Activated T-cell treated with anti-CD3 and anti-CD28 coated beads, Interleukin-2, amount 50 U/mL, for 4 hours (primary cell): ENCODE results near the gene NCOA6. TPM values are rescaled to one million over a fixed set of nuclear protein-coding genes. Genes with fewer than 3 reads are reported as not detected.
"Not testable (repeated sequence)": the region's sequence is repeated elsewhere in the genome, so short reads cannot be mapped to it uniquely, and the experiment has no call there.

Source experiments
- ATAC-seq, 2 donors: fragments of 200-7000 bp; cut with Tn5 transposase; one replicate each; pipeline ENCODE4 v1.10.0; 2021
- DNase-seq: peaks from one replicate; pipeline ENCODE4 v3.0.0-alpha.2; 2020
- H3K27me3 Mint-ChIP-seq: one replicate; pipeline ENCODE4 v1.8.0; 2021; ENCODE audit warnings: low read depth, mixed read lengths
- H3K36me3 Mint-ChIP-seq: one replicate; pipeline ENCODE4 v1.8.0; 2022; ENCODE audit warnings: mixed read lengths; ENCODE audit not compliant: insufficient read depth
- H3K4me1 Mint-ChIP-seq: one replicate; pipeline ENCODE4 v1.8.0; 2021; ENCODE audit warnings: low read depth, mixed read lengths
- H3K4me3 Mint-ChIP-seq: one replicate; pipeline ENCODE4 v1.8.0; 2021; ENCODE audit warnings: mild to moderate bottlenecking, moderate library complexity, mixed read lengths
- H3K9me3 Mint-ChIP-seq: one replicate; pipeline ENCODE4 v1.8.0; 2021; ENCODE audit warnings: mixed read lengths
- total RNA-seq, 3 donors: library from RNA; stranded (reverse); gene quantifications; one replicate each; pipeline ENCODE4 v1.2.1, GENCODE V29; 2021

The NCOA6 gene
- total RNA-seq, 3 donors from 2014 or later: 18.9 to 23.0 (median 19.7) TPM

DNA sequence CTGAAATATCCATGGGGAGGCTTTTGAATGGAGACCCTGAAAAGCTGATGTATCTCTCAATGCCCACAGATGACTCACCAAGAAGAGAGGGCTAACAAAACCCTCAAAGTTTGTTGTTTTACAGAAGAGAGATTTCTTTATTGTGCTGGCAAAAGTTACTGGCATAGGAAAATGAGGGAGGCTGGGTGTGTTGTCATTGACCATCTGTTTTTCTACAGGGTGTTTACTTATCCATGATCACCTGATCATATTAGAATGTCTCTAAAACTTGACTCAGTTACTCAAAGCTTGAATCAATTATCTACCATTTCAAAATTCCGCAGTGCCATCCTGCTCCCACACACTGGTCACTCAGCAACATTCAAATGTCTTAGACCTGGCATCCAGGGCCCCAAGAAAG lies 9.8 kb downstream of the NCOA6 start:
- peaks cover 35% of the 10 kb centered on the region for H3K4me1 Mint-ChIP-seq
- H3K27me3 Mint-ChIP-seq: no peaks in the 10 kb centered on the region
- H3K9me3 Mint-ChIP-seq: no peaks in the 10 kb centered on the region
- H3K36me3 Mint-ChIP-seq: no peaks in the 10 kb centered on the region
- DNase-seq (no peak), ATAC-seq (no peak)
- H3K4me3 Mint-ChIP-seq: no peak overlapping the region

DNA sequence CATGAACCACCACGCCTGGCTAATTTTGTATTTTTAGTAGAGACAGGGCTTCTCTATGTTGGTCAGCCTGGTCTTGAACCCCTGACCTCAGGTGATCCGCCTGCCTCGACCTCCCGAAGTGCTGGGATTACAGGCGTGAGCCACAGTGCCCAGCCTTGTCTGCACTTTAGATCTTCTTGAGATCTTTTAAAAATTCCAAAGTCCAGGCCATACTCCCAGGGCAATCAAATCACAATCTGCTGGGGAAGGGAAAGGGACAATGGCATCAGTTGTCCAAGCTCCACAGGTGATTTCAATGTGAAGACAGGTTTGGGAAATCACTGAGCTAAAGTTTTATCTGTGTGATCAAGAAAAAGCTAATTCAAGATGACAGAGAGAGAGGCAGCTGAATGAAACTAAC lies 16.9 kb downstream of the NCOA6 start:
- peaks cover 7% of the 10 kb centered on the region for H3K36me3 Mint-ChIP-seq
- H3K4me1 Mint-ChIP-seq: peaks cover 10% of the 10 kb centered on the region
- H3K27me3 Mint-ChIP-seq: no peaks in the 10 kb centered on the region
- no peak overlapping the region for H3K4me3 Mint-ChIP-seq
- H3K9me3 Mint-ChIP-seq: no peaks in the 10 kb centered on the region
- ATAC-seq (no peak), DNase-seq (no peak)

DNA sequence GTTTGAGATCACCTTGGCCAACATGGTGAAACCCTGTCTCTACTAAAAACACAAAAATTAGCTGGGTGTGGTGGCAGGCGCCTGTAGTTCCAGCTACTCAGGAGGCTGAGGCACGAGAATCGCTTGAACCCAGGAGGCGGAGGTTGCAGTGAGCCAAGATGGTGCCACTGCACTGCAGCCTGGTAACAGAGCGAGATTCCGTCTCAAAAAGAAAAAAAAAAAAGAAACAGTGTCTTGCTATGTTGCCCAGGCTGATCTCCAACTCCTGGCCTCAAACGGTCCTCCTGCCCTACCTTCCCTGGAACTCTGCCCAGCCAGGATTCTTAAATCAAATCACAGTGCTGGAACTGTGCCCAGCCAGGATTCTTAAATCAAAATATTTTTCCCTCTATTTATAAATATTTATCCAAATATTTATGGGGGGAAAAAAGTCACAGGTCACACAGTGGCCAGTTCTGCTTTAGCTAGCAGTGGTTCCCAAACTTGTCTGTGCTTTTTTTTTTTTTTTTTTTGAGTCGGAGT lies 17.4 kb downstream of the NCOA6 start:
- DNase-seq, H3K9me3 Mint-ChIP-seq, ATAC-seq, H3K27me3 Mint-ChIP-seq, H3K36me3 Mint-ChIP-seq, H3K4me3 Mint-ChIP-seq, H3K4me1 Mint-ChIP-seq: not testable (repeated sequence)

GRCh38 chr20:34806255-34806654 lies 19.2 kb downstream of the NCOA6 start:
- DNase-seq (no peak), ATAC-seq (no peak)
- Mint-ChIP-seq H3K4me3 (no peak overlapping the region), H3K4me1 (peaks cover 19% of the 10 kb centered on the region), H3K9me3 (no peaks in the 10 kb centered on the region), H3K27me3 (no peaks in the 10 kb centered on the region), H3K36me3 (peaks cover 9% of the 10 kb centered on the region)

DNA sequence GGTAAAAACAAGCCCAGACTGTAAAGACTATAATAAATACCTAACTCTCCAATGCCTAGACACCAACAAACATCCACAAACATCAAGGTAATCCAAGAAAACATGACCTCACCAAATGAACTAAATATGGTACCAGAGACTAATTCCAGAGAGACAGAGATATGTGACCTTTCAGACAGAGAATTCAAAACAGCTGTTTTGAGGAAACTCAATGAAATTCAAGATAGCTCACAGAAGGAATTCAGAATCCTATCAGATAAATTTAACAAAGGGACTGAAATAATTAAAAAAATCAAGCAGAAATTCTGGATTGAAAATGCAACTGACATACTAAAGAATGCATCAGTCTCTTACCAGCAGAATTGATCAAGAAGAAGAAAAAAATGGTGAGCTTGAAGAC lies 26.6 kb downstream of the NCOA6 start:
- Mint-ChIP-seq H3K27me3 (no peaks in the 10 kb centered on the region), H3K9me3 (no peaks in the 10 kb centered on the region), H3K36me3 (peaks cover 9% of the 10 kb centered on the region), H3K4me3 (no peak overlapping the region), H3K4me1 (peaks cover 55% of the 10 kb centered on the region)
- DNase-seq (no peak), ATAC-seq (no peak)

DNA sequence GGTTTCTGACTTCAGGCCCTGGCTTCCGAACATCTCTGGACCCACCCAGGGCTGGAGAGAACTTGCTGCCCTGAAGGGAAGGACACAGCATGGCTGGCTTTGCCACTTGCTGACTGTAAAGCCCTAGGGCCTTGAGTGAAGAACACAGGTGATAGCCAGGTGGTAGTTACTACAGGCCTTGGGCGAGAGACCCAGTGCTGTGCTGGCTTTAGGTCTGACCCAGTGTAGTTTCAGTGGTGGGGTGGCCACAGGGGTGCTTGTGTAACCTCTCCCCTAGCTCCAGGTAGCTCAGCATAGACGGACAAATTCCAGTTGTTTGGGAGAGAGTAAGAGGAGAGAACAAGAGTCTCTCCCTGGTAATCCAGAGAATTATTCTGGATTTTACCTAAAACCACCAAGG lies 27.1 kb downstream of the NCOA6 start:
- Mint-ChIP-seq H3K9me3 (no peaks in the 10 kb centered on the region), H3K4me1 (peaks cover 58% of the 10 kb centered on the region), H3K4me3 (no peak overlapping the region), H3K36me3 (peaks cover 9% of the 10 kb centered on the region), H3K27me3 (no peaks in the 10 kb centered on the region)
- DNase-seq (no peak), ATAC-seq (no peak)

DNA sequence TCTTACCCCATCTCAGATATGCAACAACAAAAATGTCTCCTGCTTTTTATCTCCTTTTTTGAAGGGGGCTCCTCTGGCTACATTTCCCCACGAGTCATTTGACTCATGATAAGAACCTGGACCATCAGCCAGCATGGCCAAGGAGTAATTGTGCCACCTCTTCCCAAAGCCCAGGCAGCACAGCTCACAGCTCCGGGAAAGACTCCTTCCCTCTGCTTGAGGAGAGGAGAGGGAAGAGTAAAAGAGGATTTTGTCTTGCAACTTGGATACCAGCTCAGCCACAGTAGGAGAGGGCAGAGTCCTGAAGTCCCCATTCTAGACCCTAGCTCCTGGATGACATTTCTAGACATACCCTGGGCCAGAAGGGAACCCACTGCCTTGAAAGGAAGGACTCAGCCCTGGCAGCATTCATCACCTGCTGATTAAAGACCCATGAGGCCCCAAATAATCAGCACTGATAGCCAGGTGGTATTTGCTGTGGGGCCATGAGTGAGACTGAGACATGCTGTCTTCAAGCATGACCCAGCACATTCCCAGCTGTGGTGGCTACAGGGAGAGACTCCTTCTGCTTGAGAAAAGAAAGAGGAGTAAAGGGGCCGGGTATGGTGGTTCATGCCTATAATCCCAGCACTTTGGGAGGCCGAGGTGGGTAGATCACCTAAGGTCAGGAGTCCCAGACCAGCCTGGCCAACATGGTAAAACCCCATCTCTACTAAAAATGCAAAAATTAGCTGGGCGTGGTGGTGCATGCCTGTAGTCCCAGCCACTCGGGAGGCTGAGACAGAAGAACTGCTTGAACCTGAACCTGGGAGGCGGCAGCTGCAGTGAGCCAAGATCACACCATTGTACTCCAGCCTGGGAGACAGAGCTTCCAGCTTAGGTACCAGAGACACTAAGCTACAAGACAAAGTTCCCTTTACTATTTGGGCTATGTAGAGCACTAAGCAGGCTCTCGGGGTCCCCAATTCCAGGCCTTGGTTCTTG lies 28.1 kb downstream of the NCOA6 start:
- Mint-ChIP-seq H3K4me1 (peaks cover 58% of the 10 kb centered on the region), H3K27me3 (no peaks in the 10 kb centered on the region), H3K36me3 (peaks cover 9% of the 10 kb centered on the region), H3K4me3 (no peak overlapping the region), H3K9me3 (no peaks in the 10 kb centered on the region)
- no peak for ATAC-seq
- no peak for DNase-seq

GRCh38 chr20:34794006-34794585 lies 31.4 kb downstream of the NCOA6 start:
- Mint-ChIP-seq H3K36me3 (peaks cover 8% of the 10 kb centered on the region), H3K4me1 (peaks cover 28% of the 10 kb centered on the region), H3K9me3 (no peaks in the 10 kb centered on the region), H3K27me3 (no peaks in the 10 kb centered on the region), H3K4me3 (no peak overlapping the region)
- ATAC-seq (no peak), DNase-seq (no peak)

DNA sequence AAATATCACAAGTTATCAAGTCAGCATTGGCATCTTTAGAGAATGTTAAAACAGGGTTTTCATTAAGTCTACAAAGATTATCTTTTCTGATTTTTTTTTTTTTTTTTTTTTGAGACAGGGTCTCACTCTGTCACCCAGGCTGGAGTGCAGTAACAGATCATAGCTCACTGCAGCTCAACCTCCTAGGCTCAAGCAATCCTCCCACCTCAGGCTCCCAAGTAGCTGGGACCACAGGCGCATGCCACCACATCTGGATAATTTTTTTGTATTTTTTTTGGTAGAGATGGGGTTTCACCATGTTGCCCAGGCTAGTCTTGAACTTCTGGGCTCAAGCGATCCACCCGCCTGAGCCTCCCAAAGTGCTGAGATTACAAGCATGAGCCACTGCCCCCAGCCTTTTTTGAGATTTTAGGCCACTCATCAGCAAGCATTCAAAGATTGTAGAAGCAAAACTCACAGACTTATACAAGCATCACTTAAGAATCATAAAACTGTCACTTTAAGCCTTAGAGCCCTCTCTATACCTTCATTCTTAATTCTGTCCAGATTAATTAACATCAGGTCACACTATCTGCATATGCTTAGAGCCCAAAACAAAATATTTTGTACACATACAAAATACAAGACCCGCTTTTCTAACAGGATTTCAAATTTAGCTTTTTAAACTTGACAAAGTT lies 32.6 kb downstream of the NCOA6 start:
- Mint-ChIP-seq H3K36me3 (peaks cover 6% of the 10 kb centered on the region), H3K27me3 (no peaks in the 10 kb centered on the region), H3K4me1 (peaks cover 21% of the 10 kb centered on the region), H3K4me3 (no peak overlapping the region), H3K9me3 (no peaks in the 10 kb centered on the region)
- no peak for ATAC-seq
- no peak for DNase-seq

GRCh38 chr20:34791289-34792020 lies 34.0 kb downstream of the NCOA6 start:
- Mint-ChIP-seq H3K4me3 (no peak overlapping the region), H3K9me3 (no peaks in the 10 kb centered on the region), H3K27me3 (no peaks in the 10 kb centered on the region), H3K36me3 (peaks cover 6% of the 10 kb centered on the region), H3K4me1 (peaks cover 18% of the 10 kb centered on the region)
- ATAC-seq (no peak), DNase-seq (no peak)

- Mint-ChIP-seq H3K36me3 (peaks cover 3% of the 10 kb centered on the region), H3K27me3 (no peaks in the 10 kb centered on the region), H3K4me1 (peaks cover under 1% of the 10 kb centered on the region), H3K4me3 (no peak overlapping the region), H3K9me3 (no peaks in the 10 kb centered on the region)
- ATAC-seq (no peak), DNase-seq (no peak)
Observed at GRCh38 chr20:34781220-34781619, 44.2 kb downstream of the NCOA6 start.

DNA sequence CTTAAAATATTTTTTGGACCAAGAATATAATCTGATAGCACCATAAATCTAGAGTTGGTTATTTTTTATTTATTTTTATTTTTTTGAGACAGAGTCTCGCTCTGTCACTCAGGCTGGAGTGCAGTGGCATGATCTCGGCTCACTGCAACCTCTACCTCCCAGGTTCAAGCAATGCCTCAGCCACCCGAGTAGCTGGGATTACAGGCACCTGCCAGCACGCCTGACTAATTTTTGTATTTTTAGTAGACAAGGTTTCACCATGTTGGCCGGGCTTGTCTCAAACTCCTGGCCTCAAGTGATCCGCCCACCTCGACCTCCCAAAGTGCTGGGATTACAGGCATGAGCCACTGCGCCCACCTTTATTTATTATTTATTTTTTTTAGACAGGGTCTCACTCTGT lies 45.2 kb downstream of the NCOA6 start:
- DNase-seq, H3K4me1 Mint-ChIP-seq, ATAC-seq, H3K4me3 Mint-ChIP-seq, H3K27me3 Mint-ChIP-seq, H3K9me3 Mint-ChIP-seq, H3K36me3 Mint-ChIP-seq: not testable (repeated sequence)

DNA sequence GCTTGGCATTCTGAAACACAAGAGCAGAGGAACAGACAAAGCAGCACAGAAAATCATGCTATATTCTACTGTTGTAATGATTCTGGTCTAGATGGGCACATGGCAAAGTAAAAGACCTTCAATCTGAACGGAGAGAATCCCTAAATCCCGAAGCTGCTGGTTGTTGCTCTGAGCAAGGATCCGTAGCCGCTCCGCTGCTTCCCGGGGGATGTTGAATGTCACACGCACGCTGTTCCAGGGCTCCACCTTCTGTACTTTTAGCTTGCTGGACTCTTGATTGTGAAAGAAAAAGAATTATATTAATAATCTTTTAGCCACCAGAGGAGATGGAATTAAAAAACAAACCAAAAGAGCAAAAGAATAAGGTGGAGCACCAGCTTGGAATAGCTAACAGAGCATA lies 49.3 kb downstream of the NCOA6 start:
- H3K36me3 Mint-ChIP-seq: peaks cover 25% of the 10 kb centered on the region
- no peaks in the 10 kb centered on the region for H3K4me1 Mint-ChIP-seq
- H3K4me3 Mint-ChIP-seq: no peak overlapping the region
- no peaks in the 10 kb centered on the region for H3K27me3 Mint-ChIP-seq
- no peaks in the 10 kb centered on the region for H3K9me3 Mint-ChIP-seq
- ATAC-seq: no peak
- no peak for DNase-seq

GRCh38 chr20:34774886-34775285 lies 50.6 kb downstream of the NCOA6 start:
- no peak overlapping the region for H3K4me3 Mint-ChIP-seq
- H3K4me1 Mint-ChIP-seq: no peaks in the 10 kb centered on the region
- DNase-seq: no peak
- peaks cover 25% of the 10 kb centered on the region for H3K36me3 Mint-ChIP-seq
- no peaks in the 10 kb centered on the region for H3K27me3 Mint-ChIP-seq
- no peaks in the 10 kb centered on the region for H3K9me3 Mint-ChIP-seq
- no peak for ATAC-seq
